Tibial nerve (tissue), 4 donors: Measurements from ENCODE around the gene MRPL20.

Experiments
- CTCF ChIP-seq, 5 experiments: fragments of 200-600 bp in 3 of 5; fragments of 450-650 bp in 2 of 5; sonication (generic) in 3 of 5; IDR thresholded peaks; one replicate each; pipeline ENCODE4 v1.5.1; 2016 to 2019; ENCODE audit warnings: antibody characterized with exemption in 5 of 5, mild to moderate bottlenecking in 3 of 5, moderate library complexity in 2 of 5
- EP300 ChIP-seq, 2 donors: sonication (generic); formaldehyde crosslinking; IDR thresholded peaks; one replicate each; pipeline ENCODE4 v1.6.1; 2017; ENCODE audit warnings: antibody characterized with exemption in 2 of 2, mild to moderate bottlenecking in 1 of 2

- no peak for TF ChIP-seq CTCF (IDR thresholded peaks at IDR 0.05)
- no peak for TF ChIP-seq EP300 (IDR thresholded peaks at IDR 0.05)
Observed at GRCh38 chr1:1439546-1440261, 32.6 kb upstream of the MRPL20 start.
